Hepatocyte (in vitro differentiated cells): ENCODE measurements around the gene PLXNA2.

Source experiments
- CTCF ChIP-seq: fragments of 200-600 bp; sonication (generic); IDR thresholded peaks from 2 replicates; pipeline ENCODE4 v1.5.1; 2016; ENCODE audit warnings: antibody characterized with exemption, mild to moderate bottlenecking; ENCODE audit not compliant: poor library complexity
- EZH2phosphoT487 ChIP-seq: fragments of 200-600 bp; sonication (generic); IDR thresholded peaks from one replicate; pipeline ENCODE4 v1.6.1; 2018; ENCODE audit warnings: antibody characterized with exemption, mild to moderate bottlenecking, low read depth, moderate library complexity; ENCODE audit not compliant: unreplicated experiment, severe bottlenecking

DNA sequence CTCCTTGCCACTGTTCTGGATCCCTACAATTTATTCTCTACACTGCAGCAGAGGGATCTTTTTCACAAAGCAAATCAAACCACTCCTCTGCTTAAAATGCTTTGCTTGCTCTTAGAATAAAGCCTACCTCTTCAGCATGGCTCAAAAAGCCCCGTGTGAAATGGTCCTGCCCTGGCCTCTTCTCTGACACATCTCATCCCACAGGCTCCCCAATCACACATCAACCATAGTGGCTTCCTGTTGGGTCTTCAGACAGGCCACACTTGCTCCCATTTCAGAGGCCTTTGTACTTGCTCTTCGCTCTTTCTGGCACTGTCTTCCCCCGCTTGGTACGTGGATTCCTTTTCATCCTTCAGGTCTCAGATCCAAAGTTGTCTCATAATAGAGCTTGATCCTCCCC is 44.3 kb upstream of the PLXNA2 start:
- no peak for TF ChIP-seq CTCF
- TF ChIP-seq EZH2phosphoT487, result no peak
